SK-N-SH (cell line): ENCODE data around the gene LCN9. TPM values are rescaled to one million over a fixed set of nuclear protein-coding genes. Genes with fewer than 3 reads are reported as not detected.

ENCODE experiments used
- CTCF ChIA-PET: fragments of 300-600, 350-600 bp; formaldehyde crosslinking; extraction: SDS; loops from one replicate; lab custom pipeline; 2021; lab: Yijun Ruan, JAX
- POLR2A ChIA-PET: fragments of 350-600 bp; sonication (Branson Sonifier 250); formaldehyde crosslinking; extraction: SDS; loops from one replicate; lab custom pipeline; 2020; ENCODE audit warnings: antibody characterized with exemption, inconsistent platforms; lab: Yijun Ruan, JAX
- DNase-seq: peaks from one replicate; pipeline ENCODE4 v3.0.0; 2012
- H2AFZ ChIP-seq: fragments of 200-600 bp; sonication (generic); 2 replicates; pipeline ENCODE4 v1.8.1; 2016; ENCODE audit warnings: antibody characterized with exemption, mild to moderate bottlenecking, low read depth
- H3F3A ChIP-seq: fragments of 200-600 bp; sonication (generic); replicated peaks from 2 replicates; pipeline ENCODE3; 2016; ENCODE audit warnings: antibody characterized with exemption, mild to moderate bottlenecking; ENCODE audit not compliant: insufficient read depth
- H3K27ac ChIP-seq, 2 experiments: fragments of 200-500 bp in 1 of 2; fragments of 200-600 bp in 1 of 2; sonication (Bioruptor generic) in 1 of 2; sonication (generic), shearing (Covaris generic) in 1 of 2; 2 replicates each; pipeline versions ENCODE4 v1.5.1 to v1.6.1; 2014 to 2016; ENCODE audit warnings: low read depth in 2 of 2, inconsistent platforms in 1 of 2, low read length in 1 of 2, mild to moderate bottlenecking in 1 of 2, mixed read lengths in 1 of 2
- H3K27me3 ChIP-seq: fragments of 200-600 bp; sonication (generic), shearing (Covaris generic); 2 replicates; pipeline ENCODE4 v1.6.1; 2016; ENCODE audit warnings: mixed run types; ENCODE audit not compliant: insufficient read depth
- H3K36me3 ChIP-seq, 2 experiments: fragments of 200-500 bp in 1 of 2; fragments of 200-600 bp in 1 of 2; sonication (Bioruptor generic) in 1 of 2; sonication (generic) in 1 of 2; replicated peaks in 1 of 2; 2 replicates each; pipeline versions ENCODE3 to v1.5.1; 2014 to 2016; ENCODE audit warnings: low read length in 1 of 2, mild to moderate bottlenecking in 1 of 2; ENCODE audit not compliant: insufficient read depth in 2 of 2, control insufficient read depth in 1 of 2
- H3K4me1 ChIP-seq, 2 experiments: fragments of 200-500 bp in 1 of 2; fragments of 200-600 bp in 1 of 2; sonication (Bioruptor generic) in 1 of 2; sonication (generic), shearing (Covaris generic) in 1 of 2; 2 replicates each; pipeline versions ENCODE4 v1.5.1 to v1.6.1; 2014 to 2016; ENCODE audit warnings: low read depth in 1 of 2, low read length in 1 of 2, mixed run types in 1 of 2; ENCODE audit not compliant: insufficient read depth in 2 of 2, control insufficient read depth in 1 of 2
- H3K4me2 ChIP-seq: fragments of 200-600 bp; sonication (generic), shearing (Covaris generic); 2 replicates; pipeline ENCODE4 v1.6.1; 2017; ENCODE audit warnings: mixed run types
- H3K4me3 ChIP-seq, 2 experiments: fragments of 200-500 bp in 1 of 2; fragments of 200-600 bp in 1 of 2; sonication (Bioruptor generic) in 1 of 2; sonication (generic), shearing (Covaris generic) in 1 of 2; 2 replicates each; pipeline versions ENCODE4 v1.5.1 to v1.8.1; 2014 to 2016; ENCODE audit warnings: low read depth in 2 of 2, inconsistent platforms in 1 of 2, low read length in 1 of 2, mild to moderate bottlenecking in 1 of 2, mixed read lengths in 1 of 2, moderate library complexity in 1 of 2
- H3K79me2 ChIP-seq: fragments of 200-600 bp; sonication (generic); 2 replicates; pipeline ENCODE4 v1.8.1; 2017; ENCODE audit warnings: mild to moderate bottlenecking; ENCODE audit not compliant: insufficient read depth
- H3K9ac ChIP-seq: fragments of 200-600 bp; sonication (generic); 2 replicates; pipeline ENCODE4 v1.6.1; 2017; ENCODE audit warnings: mixed run types
- H3K9me2 ChIP-seq: fragments of 200-600 bp; sonication (generic); 2 replicates; pipeline ENCODE4 v1.6.1; 2017; ENCODE audit warnings: mixed run types
- H3K9me3 ChIP-seq: fragments of 200-600 bp; sonication (generic); 2 replicates; pipeline ENCODE4 v1.6.1; 2017; ENCODE audit warnings: mixed run types, mild to moderate bottlenecking, moderate library complexity
- H4K20me1 ChIP-seq: fragments of 200-600 bp; sonication (generic); 2 replicates; pipeline ENCODE4 v1.6.1; 2017; ENCODE audit warnings: mild to moderate bottlenecking, mixed run types; ENCODE audit not compliant: insufficient read depth
- CHD2 ChIP-seq: fragments of 150-350 bp; IDR thresholded peaks from 2 replicates; pipeline ENCODE4 v1.6.1; 2018; ENCODE audit warnings: low read length; ENCODE audit not compliant: partially characterized antibody
- ELF1 ChIP-seq: IDR thresholded peaks from 2 replicates; pipeline ENCODE4 v1.4.0; 2012
- FOSL2 ChIP-seq: IDR thresholded peaks from 2 replicates; pipeline ENCODE4 v1.4.0; 2012; ENCODE audit warnings: low read depth, mild to moderate bottlenecking, moderate library complexity, borderline replicate concordance
- FOXM1 ChIP-seq: IDR thresholded peaks from 2 replicates; pipeline ENCODE4 v1.4.0; 2012; ENCODE audit warnings: low read depth, mild to moderate bottlenecking
- GABPA ChIP-seq: IDR thresholded peaks from 2 replicates; pipeline ENCODE4 v1.4.0; 2012; ENCODE audit warnings: low read depth, mild to moderate bottlenecking
- GATA2 ChIP-seq: sonication (generic); formaldehyde crosslinking; IDR thresholded peaks from 2 replicates; pipeline ENCODE4 v1.5.0; 2020; ENCODE audit warnings: mild to moderate bottlenecking, missing genetic modification reagents
- MEF2A ChIP-seq: IDR thresholded peaks from 2 replicates; pipeline ENCODE4 v1.4.0; 2012; ENCODE audit warnings: low read depth, borderline replicate concordance
- MXI1 ChIP-seq: IDR thresholded peaks from 2 replicates; pipeline ENCODE4 v1.6.1; 2012; ENCODE audit warnings: mild to moderate bottlenecking, low read depth, low read length, improper control_type of control experiment
- NRF1 ChIP-seq: IDR thresholded peaks from 2 replicates; pipeline ENCODE4 v1.6.1; 2012; ENCODE audit warnings: low read depth, mild to moderate bottlenecking, low read length
- POLR2AphosphoS5 ChIP-seq: IDR thresholded peaks from 2 replicates; pipeline ENCODE4 v1.6.1; 2012; ENCODE audit warnings: low read depth, low read length
- RAD21 ChIP-seq: IDR thresholded peaks from 2 replicates; pipeline ENCODE4 v1.6.1; 2012; ENCODE audit warnings: mild to moderate bottlenecking, low read length
- YY1 ChIP-seq: IDR thresholded peaks from 2 replicates; pipeline ENCODE4 v1.4.0; 2012; ENCODE audit warnings: low read depth, mild to moderate bottlenecking
- WGBS: methylation state at CpG from one replicate; pipeline ENCODE4 v1.1.6; 2017; ENCODE audit warnings: low lambda C conversion rate; 5-methylcytosine and 5-hydroxymethylcytosine counted together
- polyA plus RNA-seq, 3 experiments: library from polyadenylated mRNA; depleted of rRNA; stranded (reverse); fragments of >200 nt; gene quantifications; 2 replicates each; pipeline ENCODE4 v1.2.3, GENCODE V29; 2012
- TF ChIP-seq, protein P1 (sequence below): fragments of 150-350 bp; IDR thresholded peaks from 2 replicates; pipeline ENCODE4 v1.6.1; 2017; ENCODE audit warnings: antibody characterized with exemption, low read length, low read depth, borderline replicate concordance
- TF ChIP-seq, protein P2 (sequence below): IDR thresholded peaks from 2 replicates; pipeline ENCODE4 v1.4.0; 2012; ENCODE audit warnings: low read depth, borderline replicate concordance

The LCN9 gene
- polyA plus RNA-seq, 1 of the 3 experiments (the other 2 are of a cell fraction), result not detected

DNA sequence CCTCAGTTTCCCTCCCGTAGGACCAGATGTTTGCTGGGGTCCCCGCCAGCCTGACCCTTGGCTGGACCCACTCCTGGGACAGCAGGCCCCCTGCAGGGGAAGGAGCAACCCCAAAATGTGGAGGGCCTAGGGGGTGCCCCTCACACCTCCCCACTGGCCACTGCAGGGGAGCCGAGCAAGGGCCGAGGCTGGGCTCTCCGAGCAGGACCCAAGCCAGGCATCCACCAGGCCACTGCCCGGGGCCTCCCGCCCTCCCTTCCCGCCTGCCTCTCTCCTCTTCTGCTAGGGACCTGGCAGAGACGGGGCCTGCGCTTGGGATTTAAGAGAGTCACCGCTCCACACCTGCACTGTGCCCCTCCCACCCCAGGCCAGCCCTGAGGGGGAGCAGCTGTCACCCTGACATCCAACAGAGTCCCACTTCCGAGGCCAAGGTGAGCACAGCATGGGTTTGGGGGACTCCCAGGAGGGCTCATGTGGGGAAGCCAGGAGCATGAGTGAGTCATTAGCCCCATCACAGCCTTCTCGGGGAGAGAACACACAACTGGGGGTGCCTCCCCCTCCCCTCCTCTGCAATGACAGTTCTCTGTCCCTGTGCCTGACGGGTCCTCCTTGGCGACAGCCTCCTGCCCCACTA lies 20.4 kb downstream of the LCN9 start:
- Histone ChIP-seq H3K79me2 (no peaks in the 10 kb centered on the region), H3K9me3 (no peaks in the 10 kb centered on the region), H3K27ac (no peak overlapping the region), H3K4me1 (no peaks in the 10 kb centered on the region), H4K20me1 (no peaks in the 10 kb centered on the region), H2AFZ (no peak overlapping the region), H3K27me3 (no peaks in the 10 kb centered on the region), H3K9me2 (no peaks in the 10 kb centered on the region), H3K36me3 (no peaks in the 10 kb centered on the region), H3K9ac (no peak overlapping the region), H3K4me3 (no peak overlapping the region), H3K4me2 (no peak overlapping the region), H3F3A (no peaks in the 10 kb centered on the region)
- DNase-seq, result no peak
- 27% methylated on average over 4 of the region's 15 CpGs for WGBS
- CTCF ChIA-PET, result no interaction called here
- TF ChIP-seq, protein P1, sequence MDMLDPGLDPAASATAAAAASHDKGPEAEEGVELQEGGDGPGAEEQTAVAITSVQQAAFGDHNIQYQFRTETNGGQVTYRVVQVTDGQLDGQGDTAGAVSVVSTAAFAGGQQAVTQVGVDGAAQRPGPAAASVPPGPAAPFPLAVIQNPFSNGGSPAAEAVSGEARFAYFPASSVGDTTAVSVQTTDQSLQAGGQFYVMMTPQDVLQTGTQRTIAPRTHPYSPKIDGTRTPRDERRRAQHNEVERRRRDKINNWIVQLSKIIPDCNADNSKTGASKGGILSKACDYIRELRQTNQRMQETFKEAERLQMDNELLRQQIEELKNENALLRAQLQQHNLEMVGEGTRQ, result no peak
- TF ChIP-seq RAD21 (no peak), POLR2AphosphoS5 (no peak), CHD2 (no peak), FOSL2 (no peak), GABPA (no peak), YY1 (no peak), FOXM1 (no peak), MEF2A (no peak), ELF1 (no peak), GATA2 (no peak)
- TF ChIP-seq, protein P2, sequence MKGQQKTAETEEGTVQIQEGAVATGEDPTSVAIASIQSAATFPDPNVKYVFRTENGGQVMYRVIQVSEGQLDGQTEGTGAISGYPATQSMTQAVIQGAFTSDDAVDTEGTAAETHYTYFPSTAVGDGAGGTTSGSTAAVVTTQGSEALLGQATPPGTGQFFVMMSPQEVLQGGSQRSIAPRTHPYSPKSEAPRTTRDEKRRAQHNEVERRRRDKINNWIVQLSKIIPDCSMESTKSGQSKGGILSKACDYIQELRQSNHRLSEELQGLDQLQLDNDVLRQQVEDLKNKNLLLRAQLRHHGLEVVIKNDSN, result no peak
- POLR2A ChIA-PET, result no interaction called here

DNA sequence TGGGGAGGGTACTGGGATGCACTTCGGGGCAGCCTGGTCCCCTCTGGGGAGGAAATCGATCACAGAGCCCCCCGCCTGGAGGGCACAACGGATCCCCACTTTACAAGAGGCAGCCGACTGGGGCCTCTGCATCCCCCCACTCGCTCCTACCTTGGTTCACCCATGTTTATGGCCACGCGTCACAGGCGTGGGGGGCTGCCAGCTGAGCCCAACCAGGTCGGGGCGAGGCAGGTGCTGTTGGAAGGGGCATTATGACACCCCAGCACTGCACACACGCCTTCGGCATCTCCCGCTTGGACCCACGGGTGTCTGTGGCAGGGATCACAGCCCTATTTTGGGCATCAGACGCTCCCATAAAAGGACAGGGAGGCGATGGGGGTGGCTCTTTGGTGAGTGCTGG lies 21.6 kb downstream of the LCN9 start:
- Histone ChIP-seq H3F3A (no peaks in the 10 kb centered on the region), H3K9me3 (no peaks in the 10 kb centered on the region), H3K4me2 (no peak overlapping the region), H3K36me3 (no peaks in the 10 kb centered on the region), H2AFZ (no peak overlapping the region), H3K4me1 (no peaks in the 10 kb centered on the region), H4K20me1 (no peaks in the 10 kb centered on the region), H3K79me2 (no peaks in the 10 kb centered on the region), H3K27me3 (no peaks in the 10 kb centered on the region), H3K4me3 (no peak overlapping the region), H3K27ac (no peak overlapping the region), H3K9ac (no peak overlapping the region), H3K9me2 (no peaks in the 10 kb centered on the region)
- DNase-seq, result no peak
- WGBS, result 50% methylated on average over 12 of the region's 17 CpGs
- POLR2A ChIA-PET, result no interaction called here
- CTCF ChIA-PET, result no interaction called here
- TF ChIP-seq RAD21 (no peak), MXI1 (no peak), POLR2AphosphoS5 (no peak), NRF1 (no peak)
